ENCODE measurements around the gene TFPI.

GRCh38 chr2:187576906-187577305, 22.7 kb upstream of the TFPI start:
- no peak for TF ChIP-seq EP300 (IDR thresholded peaks at IDR 0.05)
- TF ChIP-seq CTCF (IDR thresholded peaks at IDR 0.05): no peak
- TF ChIP-seq POLR2A (IDR thresholded peaks at IDR 0.05): no peak
